OCI-LY1 (cell line): Measurements from ENCODE around the gene KLHDC9.

Source experiments
- EZH2 ChIP-seq: fragments of 200-600 bp; sonication (generic), shearing (Covaris generic); IDR thresholded peaks from 2 replicates; pipeline ENCODE4 v1.8.0; 2017; ENCODE audit warnings: borderline replicate concordance, mixed run types, mild to moderate bottlenecking, antibody characterized with exemption, low read length, moderate library complexity, mixed read lengths
- TF ChIP-seq, protein P1 (sequence below): fragments of 200-600 bp; sonication (generic), shearing (Covaris generic); IDR thresholded peaks from 2 replicates; pipeline ENCODE4 v1.5.1; 2017; ENCODE audit warnings: mild to moderate bottlenecking, antibody characterized with exemption, low read length, moderate library complexity, mixed read lengths

DNA sequence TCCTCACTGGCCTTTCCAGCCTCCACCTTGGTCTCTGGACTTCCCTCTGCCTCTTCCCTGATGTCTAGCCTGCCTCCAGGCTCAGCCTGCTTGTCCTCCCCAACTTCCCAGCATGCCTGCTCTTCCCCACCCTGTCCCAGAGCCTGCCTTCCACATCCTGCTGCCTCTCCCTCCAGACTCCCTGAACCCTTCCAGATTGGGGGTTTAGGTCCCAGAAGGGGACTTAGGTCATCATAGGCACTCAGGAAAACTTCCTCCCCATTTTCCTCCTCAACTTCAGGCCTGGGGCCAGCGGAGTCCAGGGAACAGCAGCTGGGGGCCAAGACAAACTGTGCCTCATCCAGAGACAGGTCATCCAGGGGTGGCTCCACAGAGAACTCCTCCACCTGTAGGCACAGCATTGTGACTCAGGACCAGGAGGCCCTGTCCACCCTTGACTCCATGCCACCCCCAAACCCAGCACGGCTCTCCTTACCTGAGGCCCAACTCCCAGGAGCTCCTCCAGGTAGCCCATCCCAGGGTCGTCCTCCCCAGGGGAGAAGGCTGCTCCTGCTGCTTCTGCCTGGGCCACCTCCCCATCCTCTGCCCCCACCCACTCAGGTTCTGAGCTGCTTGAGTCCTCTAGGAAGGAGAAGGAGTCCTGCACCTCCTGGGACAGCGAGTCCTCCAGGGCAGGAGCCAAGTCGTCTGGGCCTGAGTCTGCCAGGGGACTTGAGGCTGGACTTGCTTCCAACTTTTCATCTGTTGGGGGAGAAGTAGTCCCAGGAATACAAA lies 49.0 kb upstream of the KLHDC9 start:
- TF ChIP-seq, protein P1, sequence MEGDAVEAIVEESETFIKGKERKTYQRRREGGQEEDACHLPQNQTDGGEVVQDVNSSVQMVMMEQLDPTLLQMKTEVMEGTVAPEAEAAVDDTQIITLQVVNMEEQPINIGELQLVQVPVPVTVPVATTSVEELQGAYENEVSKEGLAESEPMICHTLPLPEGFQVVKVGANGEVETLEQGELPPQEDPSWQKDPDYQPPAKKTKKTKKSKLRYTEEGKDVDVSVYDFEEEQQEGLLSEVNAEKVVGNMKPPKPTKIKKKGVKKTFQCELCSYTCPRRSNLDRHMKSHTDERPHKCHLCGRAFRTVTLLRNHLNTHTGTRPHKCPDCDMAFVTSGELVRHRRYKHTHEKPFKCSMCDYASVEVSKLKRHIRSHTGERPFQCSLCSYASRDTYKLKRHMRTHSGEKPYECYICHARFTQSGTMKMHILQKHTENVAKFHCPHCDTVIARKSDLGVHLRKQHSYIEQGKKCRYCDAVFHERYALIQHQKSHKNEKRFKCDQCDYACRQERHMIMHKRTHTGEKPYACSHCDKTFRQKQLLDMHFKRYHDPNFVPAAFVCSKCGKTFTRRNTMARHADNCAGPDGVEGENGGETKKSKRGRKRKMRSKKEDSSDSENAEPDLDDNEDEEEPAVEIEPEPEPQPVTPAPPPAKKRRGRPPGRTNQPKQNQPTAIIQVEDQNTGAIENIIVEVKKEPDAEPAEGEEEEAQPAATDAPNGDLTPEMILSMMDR = no peak
- no peak for TF ChIP-seq EZH2
